Measurements from ENCODE around the gene DLX5. TPM values are rescaled to one million over a fixed set of nuclear protein-coding genes. Genes with fewer than 3 reads are reported as not detected.

The DLX5 gene
- total RNA-seq, 1 donor from 2014 or later = 1.3 TPM

DNA sequence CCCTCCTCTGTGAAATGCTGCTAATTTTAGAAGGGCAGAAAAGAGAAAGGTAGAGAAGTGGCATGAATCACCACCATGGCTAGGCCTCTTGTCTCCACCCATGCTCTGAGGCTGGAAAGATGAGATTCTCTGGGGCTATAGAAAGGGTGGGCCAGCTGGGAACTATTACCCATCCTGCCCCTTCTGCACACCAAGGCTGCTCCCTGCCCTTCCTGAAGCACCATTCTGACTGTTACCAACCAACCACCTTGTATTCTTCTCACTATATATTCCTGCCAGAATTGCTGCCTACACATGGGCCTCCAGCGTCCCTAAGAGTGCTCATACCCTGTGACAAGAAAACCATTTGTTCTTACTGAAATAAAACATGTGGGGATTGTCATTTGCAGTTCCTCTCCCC lies 30.7 kb downstream of the DLX5 start:
- Histone ChIP-seq H3K27ac (ENCODE audit: low read depth, low read length) (no peak overlapping the region), H4K20me1 (ENCODE audit: insufficient read depth, low read length) (no peaks in the 10 kb centered on the region), H2AFZ (ENCODE audit: low read depth, low read length) (no peak overlapping the region), H3K27me3 (ENCODE audit: insufficient read depth, low read length) (peaks cover 91% of the 10 kb centered on the region), H3K9me3 (ENCODE audit: insufficient read depth, low read depth, low read length) (no peaks in the 10 kb centered on the region), H3K79me2 (ENCODE audit: insufficient read depth, low read length) (no peaks in the 10 kb centered on the region), H3K4me1 (ENCODE audit: insufficient read depth, low read length) (no peaks in the 10 kb centered on the region), H3K36me3 (ENCODE audit: insufficient read depth, low read length) (no peaks in the 10 kb centered on the region), H3K4me3 (ENCODE audit: insufficient read depth, low read depth, low read length) (no peak overlapping the region), H3K9ac (ENCODE audit: low read length) (no peak overlapping the region), H3K4me2 (ENCODE audit: low read length) (no peak overlapping the region)
- peaks cover 7% of the 10 kb centered on the region for H3K36me3 Mint-ChIP-seq (ENCODE audit: low read depth, unreplicated experiment)
- H3K27ac Mint-ChIP-seq (ENCODE audit: unreplicated experiment) = no peak overlapping the region
- peaks cover 95% of the 10 kb centered on the region for H3K27me3 Mint-ChIP-seq (ENCODE audit: low read depth, unreplicated experiment)
- peaks cover 31% of the 10 kb centered on the region for H3K9me3 Mint-ChIP-seq (ENCODE audit: unreplicated experiment)
- no peak for DNase-seq (ENCODE audit: low read depth)
- TF ChIP-seq, protein P1, sequence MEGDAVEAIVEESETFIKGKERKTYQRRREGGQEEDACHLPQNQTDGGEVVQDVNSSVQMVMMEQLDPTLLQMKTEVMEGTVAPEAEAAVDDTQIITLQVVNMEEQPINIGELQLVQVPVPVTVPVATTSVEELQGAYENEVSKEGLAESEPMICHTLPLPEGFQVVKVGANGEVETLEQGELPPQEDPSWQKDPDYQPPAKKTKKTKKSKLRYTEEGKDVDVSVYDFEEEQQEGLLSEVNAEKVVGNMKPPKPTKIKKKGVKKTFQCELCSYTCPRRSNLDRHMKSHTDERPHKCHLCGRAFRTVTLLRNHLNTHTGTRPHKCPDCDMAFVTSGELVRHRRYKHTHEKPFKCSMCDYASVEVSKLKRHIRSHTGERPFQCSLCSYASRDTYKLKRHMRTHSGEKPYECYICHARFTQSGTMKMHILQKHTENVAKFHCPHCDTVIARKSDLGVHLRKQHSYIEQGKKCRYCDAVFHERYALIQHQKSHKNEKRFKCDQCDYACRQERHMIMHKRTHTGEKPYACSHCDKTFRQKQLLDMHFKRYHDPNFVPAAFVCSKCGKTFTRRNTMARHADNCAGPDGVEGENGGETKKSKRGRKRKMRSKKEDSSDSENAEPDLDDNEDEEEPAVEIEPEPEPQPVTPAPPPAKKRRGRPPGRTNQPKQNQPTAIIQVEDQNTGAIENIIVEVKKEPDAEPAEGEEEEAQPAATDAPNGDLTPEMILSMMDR (IDR thresholded peaks at IDR 0.05; ENCODE audit: insufficient read depth, low read depth, low read length) = no peak
- no peak for TF ChIP-seq EZH2 (IDR thresholded peaks at IDR 0.05; ENCODE audit: insufficient read depth, low read length)
- peaks cover 1% of the 10 kb centered on the region for H3K4me1 Mint-ChIP-seq (ENCODE audit: low read depth, unreplicated experiment)
- H3K4me3 Mint-ChIP-seq (ENCODE audit: unreplicated experiment) = no peak overlapping the region
- FAIRE-seq = no peak

DNA sequence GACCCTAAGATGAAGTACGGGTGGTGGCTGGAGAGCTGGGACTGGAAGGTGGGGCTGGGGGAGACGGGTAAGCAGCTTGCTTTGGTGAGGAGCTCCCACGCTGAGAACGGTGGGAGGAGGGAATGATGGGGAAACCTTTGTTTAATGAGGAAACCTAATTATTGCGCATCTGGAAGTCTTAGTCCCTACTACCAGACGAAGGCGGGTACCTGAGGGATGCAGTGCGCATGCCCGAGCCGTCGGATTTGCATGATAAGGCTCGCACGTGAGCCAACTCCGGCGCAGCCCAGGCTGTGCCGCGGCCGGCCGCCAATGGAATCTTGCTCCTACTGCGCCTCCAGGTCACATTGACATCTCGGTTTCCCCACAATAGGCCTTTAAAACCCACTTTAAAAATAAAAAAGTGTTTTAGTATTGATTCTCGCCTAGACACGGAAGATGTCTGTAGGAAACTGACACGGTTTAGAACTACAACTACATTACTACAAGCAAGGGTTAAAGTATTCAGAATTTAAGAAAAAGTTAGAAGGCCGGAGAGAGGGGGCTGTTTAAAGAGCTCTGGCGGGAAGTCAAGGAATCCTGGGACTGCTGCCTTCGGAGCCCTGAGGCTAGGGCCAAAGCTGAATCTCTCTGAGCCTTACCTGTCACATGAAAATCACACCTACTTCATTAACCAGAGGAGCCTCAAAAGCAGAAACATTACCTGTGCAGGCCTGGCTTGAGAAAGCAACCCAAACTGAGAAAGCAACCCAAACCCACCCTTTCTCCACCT lies 31.4 kb downstream of the DLX5 start:
- Histone ChIP-seq H3K9ac (ENCODE audit: low read length) (no peak overlapping the region), H3K4me2 (ENCODE audit: low read length) (no peak overlapping the region), H3K9me3 (ENCODE audit: insufficient read depth, low read depth, low read length) (no peaks in the 10 kb centered on the region), H2AFZ (ENCODE audit: low read depth, low read length) (no peak overlapping the region), H3K27me3 (ENCODE audit: insufficient read depth, low read length) (peaks cover 88% of the 10 kb centered on the region), H3K4me3 (ENCODE audit: insufficient read depth, low read depth, low read length) (no peak overlapping the region), H3K79me2 (ENCODE audit: insufficient read depth, low read length) (no peaks in the 10 kb centered on the region), H3K4me1 (ENCODE audit: insufficient read depth, low read length) (no peaks in the 10 kb centered on the region), H3K27ac (ENCODE audit: low read depth, low read length) (no peak overlapping the region), H3K36me3 (ENCODE audit: insufficient read depth, low read length) (no peaks in the 10 kb centered on the region), H4K20me1 (ENCODE audit: insufficient read depth, low read length) (no peaks in the 10 kb centered on the region)
- Mint-ChIP-seq H3K4me3 (ENCODE audit: unreplicated experiment) (no peak overlapping the region), H3K36me3 (ENCODE audit: low read depth, unreplicated experiment) (peaks cover 7% of the 10 kb centered on the region), H3K27ac (ENCODE audit: unreplicated experiment) (no peak overlapping the region), H3K9me3 (ENCODE audit: unreplicated experiment) (peaks cover 30% of the 10 kb centered on the region), H3K27me3 (ENCODE audit: low read depth, unreplicated experiment) (peaks cover 95% of the 10 kb centered on the region), H3K4me1 (ENCODE audit: low read depth, unreplicated experiment) (peaks cover 1% of the 10 kb centered on the region)
- no peak for FAIRE-seq
- TF ChIP-seq, protein P1 (IDR thresholded peaks at IDR 0.05; ENCODE audit: insufficient read depth, low read depth, low read length) = no peak
- TF ChIP-seq EZH2 (IDR thresholded peaks at IDR 0.05; ENCODE audit: insufficient read depth, low read length) = no peak
- DNase-seq (ENCODE audit: low read depth) = no peak

Measured in astrocyte (in vitro differentiated cells and primary cell).